ENCODE measurements around the gene SRGAP3. TPM values are rescaled to one million over a fixed set of nuclear protein-coding genes. Genes with fewer than 3 reads are reported as not detected.

The SRGAP3 gene
- total RNA-seq, 2 donors from 2014 or later, result 5.7 to 6.1 TPM

GRCh38 chr3:9146367-9147071 is 102.9 kb downstream of the SRGAP3 start:
- Histone ChIP-seq H3K27ac (no peak overlapping the region), H3K4me3 (no peak overlapping the region), H3K36me3 (no peaks in the 10 kb centered on the region), H3K9ac (ENCODE audit: low read depth in 2 of 2, low read length in 2 of 2) (no peak overlapping the region), H3K27me3 (no peaks in the 10 kb centered on the region), H3K4me1 (no peaks in the 10 kb centered on the region), H3K9me3 (no peaks in the 10 kb centered on the region)
- intact Hi-C loops (cut with DNase I), result no loop called here
- no peak for DNase-seq
- no peak for TF ChIP-seq CTCF (IDR thresholded peaks at IDR 0.05)

GRCh38 chr3:9143184-9143583 is 106.3 kb downstream of the SRGAP3 start:
- no peak for TF ChIP-seq CTCF (IDR thresholded peaks at IDR 0.05)
- intact Hi-C loops (cut with DNase I), result no loop called here
- H3K9ac ChIP-seq (ENCODE audit: low read depth in 2 of 2, low read length in 2 of 2), result no peak overlapping the region
- H3K9me3 ChIP-seq, result no peaks in the 10 kb centered on the region
- no peak overlapping the region for H3K4me3 ChIP-seq
- H3K27me3 ChIP-seq, result no peaks in the 10 kb centered on the region
- DNase-seq, result no peak
- H3K36me3 ChIP-seq, result no peaks in the 10 kb centered on the region
- no peak overlapping the region for H3K27ac ChIP-seq
- no peaks in the 10 kb centered on the region for H3K4me1 ChIP-seq

- intact Hi-C loops (cut with DNase I), result no loop called here
- Histone ChIP-seq H3K4me1 (no peaks in the 10 kb centered on the region), H3K9ac (ENCODE audit: low read depth in 2 of 2, low read length in 2 of 2) (no peak overlapping the region), H3K36me3 (no peaks in the 10 kb centered on the region), H3K27me3 (no peaks in the 10 kb centered on the region), H3K4me3 (no peak overlapping the region), H3K27ac (no peak overlapping the region), H3K9me3 (no peaks in the 10 kb centered on the region)
- no peak for DNase-seq
- TF ChIP-seq CTCF (IDR thresholded peaks at IDR 0.05), result no peak
Measured at GRCh38 chr3:9142362-9142761, 107.1 kb downstream of the SRGAP3 start.

GRCh38 chr3:9141928-9142289 is 107.5 kb downstream of the SRGAP3 start:
- Histone ChIP-seq H3K4me3 (no peak overlapping the region), H3K27me3 (no peaks in the 10 kb centered on the region), H3K9ac (ENCODE audit: low read depth in 2 of 2, low read length in 2 of 2) (no peak overlapping the region), H3K27ac (no peak overlapping the region), H3K9me3 (no peaks in the 10 kb centered on the region), H3K4me1 (no peaks in the 10 kb centered on the region), H3K36me3 (no peaks in the 10 kb centered on the region)
- DNase-seq, result no peak
- intact Hi-C loops (cut with DNase I), result no loop called here
- no peak for TF ChIP-seq CTCF (IDR thresholded peaks at IDR 0.05)

GRCh38 chr3:9139366-9139765 is 110.1 kb downstream of the SRGAP3 start:
- Histone ChIP-seq H3K9me3 (no peaks in the 10 kb centered on the region), H3K4me1 (no peaks in the 10 kb centered on the region), H3K4me3 (no peak overlapping the region), H3K36me3 (no peaks in the 10 kb centered on the region), H3K27me3 (no peaks in the 10 kb centered on the region), H3K27ac (no peak overlapping the region), H3K9ac (ENCODE audit: low read depth in 2 of 2, low read length in 2 of 2) (no peak overlapping the region)
- intact Hi-C loops (cut with DNase I), result no loop called here
- no peak for TF ChIP-seq CTCF (IDR thresholded peaks at IDR 0.05)
- DNase-seq, result no peak

Data from colonic mucosa (tissue), 4 donors.